Peyer's patch (tissue), 4 donors: ENCODE measurements around the gene ERC2.

Source experiments
- CTCF ChIP-seq, 6 experiments: fragments of 450-650 bp in 4 of 6; fragments of 200-600 bp in 2 of 6; sonication (generic) in 1 of 6; IDR thresholded peaks; one replicate each; pipeline ENCODE4 v1.5.1; 2017 to 2019; ENCODE audit warnings: antibody characterized with exemption in 6 of 6, mild to moderate bottlenecking in 3 of 6, moderate library complexity in 1 of 6
- POLR2A ChIP-seq, 2 donors: fragments of 450-650 bp; IDR thresholded peaks; one replicate each; pipeline ENCODE4 v1.5.1; 2017; ENCODE audit warnings: antibody characterized with exemption in 2 of 2, mild to moderate bottlenecking in 2 of 2, moderate library complexity in 2 of 2

- TF ChIP-seq POLR2A (IDR thresholded peaks at IDR 0.05) = no peak
- no peak for TF ChIP-seq CTCF (IDR thresholded peaks at IDR 0.05)
Measured at GRCh38 chr3:56196700-56197099, 271.6 kb downstream of the ERC2 start.
